CD4-positive, alpha-beta T cell (primary cell): ENCODE data around the gene HOXA5. TPM values are rescaled to one million over a fixed set of nuclear protein-coding genes. Genes with fewer than 3 reads are reported as not detected.

Source experiments
- ATAC-seq: fragments of 200-7000 bp; cut with Tn5 transposase; one replicate; pipeline ENCODE4 v1.10.0; 2022; ENCODE audit warnings: mild to moderate bottlenecking; ENCODE audit not compliant: poor library complexity
- CTCF ChIA-PET: fragments of 350-600 bp; sonication (Branson Sonifier 250); formaldehyde crosslinking; loops from one replicate; lab custom pipeline; 2021; ENCODE audit warnings: antibody characterized with exemption, inconsistent platforms; lab: Charles Lee
- POLR2A ChIA-PET: fragments of 350-600 bp; sonication (Branson Sonifier 250); formaldehyde crosslinking; loops from one replicate; lab custom pipeline; 2021; ENCODE audit warnings: antibody characterized with exemption, inconsistent platforms; lab: Charles Lee
- DNase-seq, 14 experiments: peaks; one replicate each; pipeline ENCODE4 v3.0.0-alpha.2; 2013 to 2020; ENCODE audit warnings: mixed read lengths in 2 of 14
- H3K27ac ChIP-seq, 2 donors: one replicate each; pipeline versions ENCODE4 v1.5.1 to v1.7.0; 2013; ENCODE audit warnings: low read length in 2 of 2, low read depth in 1 of 2, mild to moderate bottlenecking in 1 of 2
- H3K27me3 ChIP-seq, 2 experiments: 1 replicate in 1 of 2; 2 replicates in 1 of 2; pipeline versions ENCODE4 v1.6.1 to v1.7.0; 2013; ENCODE audit warnings: low read length in 2 of 2, control low read depth in 1 of 2, mild to moderate bottlenecking in 1 of 2, moderate library complexity in 1 of 2; ENCODE audit not compliant: insufficient read depth in 2 of 2, control insufficient read depth in 1 of 2
- H3K36me3 ChIP-seq: one replicate; pipeline ENCODE4 v1.6.1; 2013; ENCODE audit warnings: low read length, control low read depth; ENCODE audit not compliant: insufficient read depth
- H3K4me1 ChIP-seq: one replicate; pipeline ENCODE4 v1.6.1; 2013; ENCODE audit warnings: low read length, control low read depth; ENCODE audit not compliant: insufficient read depth
- H3K4me3 ChIP-seq: one replicate; pipeline ENCODE4 v1.5.1; 2013; ENCODE audit warnings: mild to moderate bottlenecking, low read length, moderate library complexity
- H3K9me3 ChIP-seq, 2 experiments: 1 replicate in 1 of 2; 2 replicates in 1 of 2; pipeline versions ENCODE4 v1.6.1 to v1.7.0; 2013; ENCODE audit warnings: low read length in 2 of 2, mild to moderate bottlenecking in 2 of 2, control low read depth in 1 of 2, moderate library complexity in 1 of 2; ENCODE audit not compliant: control insufficient read depth in 1 of 2, insufficient read depth in 1 of 2
- H3K27ac Mint-ChIP-seq: one replicate; pipeline ENCODE4 v1.8.0; 2020; ENCODE audit warnings: mixed read lengths
- H3K27me3 Mint-ChIP-seq: one replicate; pipeline ENCODE4 v1.8.0; 2021; ENCODE audit warnings: mixed read lengths
- H3K36me3 Mint-ChIP-seq: one replicate; pipeline ENCODE4 v1.8.0; 2021; ENCODE audit warnings: low read depth, mixed read lengths
- H3K4me1 Mint-ChIP-seq: one replicate; pipeline ENCODE4 v1.8.0; 2021; ENCODE audit warnings: low read depth, mixed read lengths
- H3K4me3 Mint-ChIP-seq: one replicate; pipeline ENCODE4 v1.8.0; 2020; ENCODE audit warnings: mild to moderate bottlenecking, mixed read lengths
- H3K9me3 Mint-ChIP-seq: one replicate; pipeline ENCODE4 v1.8.0; 2020; ENCODE audit warnings: mixed read lengths
- CTCF ChIP-seq: fragments of 200-600 bp; IDR thresholded peaks from one replicate; pipeline ENCODE4 v1.8.0; 2022; ENCODE audit warnings: antibody characterized with exemption, mild to moderate bottlenecking
- intact Hi-C, 2 experiments: fragments of 100-400 bp; cut with DNase I in 1 of 2; cut with micrococcal nuclease in 1 of 2; formaldehyde crosslinking; loops; one replicate each; pipeline versions ENCODE4 v1.15.1 to v1.9.0; 2023 to 2025; cut with DNase I, micrococcal nuclease
- total RNA-seq, 174 experiments: library from RNA in 2 of 174; stranded (reverse) in 2 of 174; gene quantifications; one replicate each; pipeline ENCODE4 v1.2.3 and lab custom pipeline; 2021 to 2026

The HOXA5 gene
- total RNA-seq, 2 experiments from 2014 or later: not detected

- Histone ChIP-seq H3K27me3 (peaks cover 24 to 27% of the 10 kb centered on the region in 2 experiments), H3K36me3 (no peaks in the 10 kb centered on the region), H3K27ac (no peak overlapping the region), H3K4me1 (no peaks in the 10 kb centered on the region), H3K4me3 (no peak overlapping the region), H3K9me3 (peaks cover 0 to 18% of the 10 kb centered on the region in 2 experiments)
- intact Hi-C loops: no loop called here
- no peak overlapping the region for H3K4me3 Mint-ChIP-seq
- H3K27me3 Mint-ChIP-seq: peaks cover 45% of the 10 kb centered on the region
- peaks cover 5% of the 10 kb centered on the region for H3K4me1 Mint-ChIP-seq
- no peak for TF ChIP-seq CTCF
- no peaks in the 10 kb centered on the region for H3K9me3 Mint-ChIP-seq
- no peak overlapping the region for H3K27ac Mint-ChIP-seq
- DNase-seq: no peak
- CTCF ChIA-PET: interaction anchor here (0.5 kb wide), 1 partner anchor 525 kb away, joined by 3 read pairs; no protein-coding TSS in a partner anchor
- POLR2A ChIA-PET: no interaction called here
- ATAC-seq: no peak
- H3K36me3 Mint-ChIP-seq: no peaks in the 10 kb centered on the region
Observed at GRCh38 chr7:27108390-27109127, 34.9 kb downstream of the HOXA5 start.

GRCh38 chr7:27107391-27108381 is 35.8 kb downstream of the HOXA5 start:
- Histone ChIP-seq H3K9me3 (peaks cover 0 to 21% of the 10 kb centered on the region in 2 experiments), H3K4me3 (no peak overlapping the region), H3K27me3 (peaks cover 32 to 36% of the 10 kb centered on the region in 2 experiments), H3K36me3 (no peaks in the 10 kb centered on the region), H3K27ac (no peak overlapping the region), H3K4me1 (peaks cover 4% of the 10 kb centered on the region)
- H3K36me3 Mint-ChIP-seq: no peaks in the 10 kb centered on the region
- ChIA-PET POLR2A (no interaction called here), CTCF (no interaction called here)
- H3K27me3 Mint-ChIP-seq: peaks cover 54% of the 10 kb centered on the region
- intact Hi-C loops: no loop called here
- TF ChIP-seq CTCF: no peak
- no peak overlapping the region for H3K27ac Mint-ChIP-seq
- no peak for DNase-seq
- H3K9me3 Mint-ChIP-seq: no peaks in the 10 kb centered on the region
- no peak overlapping the region for H3K4me3 Mint-ChIP-seq
- no peak for ATAC-seq
- H3K4me1 Mint-ChIP-seq: peaks cover 12% of the 10 kb centered on the region

- H3K27ac Mint-ChIP-seq: no peak overlapping the region
- Histone ChIP-seq H3K4me1 (peaks cover 11% of the 10 kb centered on the region), H3K9me3 (peaks cover 0 to 21% of the 10 kb centered on the region in 2 experiments), H3K27me3 (peaks cover 38 to 44% of the 10 kb centered on the region in 2 experiments), H3K36me3 (no peaks in the 10 kb centered on the region), H3K27ac (no peak overlapping the region), H3K4me3 (no peak overlapping the region)
- intact Hi-C loops: no loop called here
- H3K4me3 Mint-ChIP-seq: no peak overlapping the region
- no peaks in the 10 kb centered on the region for H3K36me3 Mint-ChIP-seq
- no peak for DNase-seq
- ATAC-seq: no peak
- ChIA-PET POLR2A (no interaction called here), CTCF (no interaction called here)
- H3K4me1 Mint-ChIP-seq: peaks cover 18% of the 10 kb centered on the region
- H3K27me3 Mint-ChIP-seq: peaks cover 58% of the 10 kb centered on the region
- TF ChIP-seq CTCF: no peak
- H3K9me3 Mint-ChIP-seq: no peaks in the 10 kb centered on the region
Observed at GRCh38 chr7:27106901-27107240, 36.6 kb downstream of the HOXA5 start.
